Measurements from ENCODE around the gene ARHGAP24.

Gene ARHGAP24

DNA sequence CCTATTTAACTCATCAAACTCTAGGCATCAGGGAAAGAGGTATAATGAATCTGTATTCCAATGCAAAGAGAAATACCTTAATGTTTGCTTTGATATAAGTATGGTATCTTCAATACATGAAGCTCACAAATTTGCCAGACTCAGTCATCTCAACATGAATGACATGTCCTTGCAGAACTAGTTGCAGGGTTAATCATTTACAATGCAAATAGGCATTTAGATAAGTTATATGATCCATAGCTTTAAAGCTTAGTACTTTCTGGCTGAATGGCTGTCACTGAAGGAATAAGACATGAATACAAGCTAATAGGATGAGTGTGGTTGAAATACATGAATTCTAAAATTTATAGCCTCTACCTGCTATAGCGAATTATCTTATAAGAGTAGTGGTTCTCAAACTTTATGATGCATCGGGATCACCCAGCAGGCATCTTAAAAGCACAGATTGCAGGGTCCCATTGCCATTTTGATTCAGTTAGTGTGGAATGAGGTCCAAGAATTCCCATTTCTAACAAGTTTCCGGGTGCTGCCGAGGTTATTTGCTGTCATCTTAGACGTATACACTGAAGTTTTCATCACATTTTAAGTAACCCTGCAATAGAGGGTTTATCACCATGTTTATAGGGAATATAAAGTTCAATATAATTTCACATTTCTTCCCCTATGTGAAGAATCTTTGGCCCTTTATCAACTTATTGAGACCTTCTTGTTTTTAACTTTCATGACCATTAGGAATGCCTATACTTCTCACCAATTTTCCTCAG lies 439.2 kb downstream of the ARHGAP24 start:
- TF ChIP-seq, protein P1, sequence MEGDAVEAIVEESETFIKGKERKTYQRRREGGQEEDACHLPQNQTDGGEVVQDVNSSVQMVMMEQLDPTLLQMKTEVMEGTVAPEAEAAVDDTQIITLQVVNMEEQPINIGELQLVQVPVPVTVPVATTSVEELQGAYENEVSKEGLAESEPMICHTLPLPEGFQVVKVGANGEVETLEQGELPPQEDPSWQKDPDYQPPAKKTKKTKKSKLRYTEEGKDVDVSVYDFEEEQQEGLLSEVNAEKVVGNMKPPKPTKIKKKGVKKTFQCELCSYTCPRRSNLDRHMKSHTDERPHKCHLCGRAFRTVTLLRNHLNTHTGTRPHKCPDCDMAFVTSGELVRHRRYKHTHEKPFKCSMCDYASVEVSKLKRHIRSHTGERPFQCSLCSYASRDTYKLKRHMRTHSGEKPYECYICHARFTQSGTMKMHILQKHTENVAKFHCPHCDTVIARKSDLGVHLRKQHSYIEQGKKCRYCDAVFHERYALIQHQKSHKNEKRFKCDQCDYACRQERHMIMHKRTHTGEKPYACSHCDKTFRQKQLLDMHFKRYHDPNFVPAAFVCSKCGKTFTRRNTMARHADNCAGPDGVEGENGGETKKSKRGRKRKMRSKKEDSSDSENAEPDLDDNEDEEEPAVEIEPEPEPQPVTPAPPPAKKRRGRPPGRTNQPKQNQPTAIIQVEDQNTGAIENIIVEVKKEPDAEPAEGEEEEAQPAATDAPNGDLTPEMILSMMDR (IDR thresholded peaks at IDR 0.05) = no peak

DNA sequence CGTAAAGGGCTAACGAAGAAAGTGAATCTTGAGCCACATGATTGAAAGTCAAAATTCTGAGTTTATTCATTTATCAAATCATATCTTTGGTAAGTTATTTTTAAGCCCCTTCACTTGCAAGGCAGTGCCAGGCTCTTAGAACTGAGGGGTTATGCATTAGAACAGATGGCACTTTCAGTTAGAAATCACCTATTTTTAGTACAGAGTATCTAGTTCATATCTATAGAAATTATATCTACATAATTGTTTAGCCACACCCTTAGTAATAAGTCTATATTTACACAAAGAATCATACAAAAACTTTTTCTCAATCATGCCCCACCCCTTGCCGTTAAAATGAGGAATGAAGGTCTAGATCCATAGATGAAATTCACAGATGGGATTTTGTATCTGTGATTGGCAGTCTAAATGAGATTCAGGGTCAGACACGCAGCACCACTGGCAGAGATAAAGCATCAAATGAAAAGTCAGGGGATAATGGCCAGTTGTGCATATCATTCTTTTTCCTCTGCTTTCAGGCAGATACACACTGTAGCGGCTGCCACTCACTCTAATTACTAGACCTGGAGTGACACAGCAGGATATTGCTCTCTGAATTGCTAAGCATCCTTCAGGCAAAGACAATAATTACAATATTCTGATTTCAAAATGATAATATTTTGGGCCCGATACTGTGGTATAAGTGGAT lies 444.4 kb downstream of the ARHGAP24 start:
- TF ChIP-seq, protein P1 (IDR thresholded peaks at IDR 0.05) = no peak

DNA sequence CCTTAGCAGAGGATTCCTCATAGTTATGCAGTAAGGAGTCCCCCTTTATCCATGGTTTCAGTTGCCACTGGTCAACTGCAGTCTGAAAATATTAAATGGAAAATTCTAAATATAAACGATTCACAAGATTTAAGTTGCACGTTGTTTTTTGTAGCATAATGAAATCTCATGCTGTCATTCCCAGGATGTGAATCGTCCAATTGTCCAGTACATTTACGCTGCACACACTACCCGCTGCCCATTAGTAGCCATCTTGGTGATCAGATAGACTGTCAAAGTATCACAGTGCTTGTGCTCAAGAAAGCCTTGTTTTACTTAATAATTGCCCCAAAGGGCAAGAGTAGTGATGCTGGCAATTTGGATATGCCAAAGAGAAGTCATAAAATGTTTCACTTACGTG lies 450.1 kb downstream of the ARHGAP24 start:
- TF ChIP-seq, protein P1 (IDR thresholded peaks at IDR 0.05) = no peak

DNA sequence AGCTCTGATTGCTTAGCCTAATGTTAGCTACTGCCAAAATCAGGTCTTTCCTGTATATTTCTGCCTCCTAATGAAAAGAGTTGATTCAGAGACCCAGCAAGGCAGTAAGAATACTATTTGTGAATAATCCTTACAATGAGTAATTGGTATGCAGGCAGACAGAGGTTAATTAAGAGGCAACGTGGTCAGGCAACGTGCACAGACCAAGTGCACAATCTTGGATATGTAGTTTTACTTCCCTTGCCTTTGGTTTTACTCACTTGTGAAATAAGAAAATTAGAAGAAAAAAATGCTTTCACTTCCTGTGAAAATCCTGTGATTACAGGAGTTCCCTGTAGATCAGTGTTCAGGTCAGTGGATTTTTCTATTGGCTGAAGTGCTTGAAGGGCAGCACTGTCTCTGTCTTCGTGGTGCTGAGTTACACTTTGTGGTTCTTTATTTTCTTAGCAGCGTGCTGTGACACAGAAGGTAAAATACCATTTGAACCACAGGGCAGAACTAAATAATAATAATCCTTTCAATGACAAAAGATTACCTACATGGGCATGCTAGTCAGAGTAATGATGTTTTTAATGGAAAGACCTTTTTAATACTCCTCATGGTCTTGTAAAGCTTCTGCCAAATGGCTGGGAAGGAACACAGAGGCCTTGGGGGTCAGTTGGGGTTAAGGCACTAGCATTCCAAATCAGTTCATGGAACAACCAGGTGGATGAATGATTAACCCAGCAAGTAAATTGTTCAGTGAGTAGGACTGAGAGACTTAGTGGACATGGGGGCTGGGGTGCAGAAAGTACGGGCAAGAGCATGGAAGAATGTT lies 454.0 kb downstream of the ARHGAP24 start:
- TF ChIP-seq, protein P1 (IDR thresholded peaks at IDR 0.05) = no peak

DNA sequence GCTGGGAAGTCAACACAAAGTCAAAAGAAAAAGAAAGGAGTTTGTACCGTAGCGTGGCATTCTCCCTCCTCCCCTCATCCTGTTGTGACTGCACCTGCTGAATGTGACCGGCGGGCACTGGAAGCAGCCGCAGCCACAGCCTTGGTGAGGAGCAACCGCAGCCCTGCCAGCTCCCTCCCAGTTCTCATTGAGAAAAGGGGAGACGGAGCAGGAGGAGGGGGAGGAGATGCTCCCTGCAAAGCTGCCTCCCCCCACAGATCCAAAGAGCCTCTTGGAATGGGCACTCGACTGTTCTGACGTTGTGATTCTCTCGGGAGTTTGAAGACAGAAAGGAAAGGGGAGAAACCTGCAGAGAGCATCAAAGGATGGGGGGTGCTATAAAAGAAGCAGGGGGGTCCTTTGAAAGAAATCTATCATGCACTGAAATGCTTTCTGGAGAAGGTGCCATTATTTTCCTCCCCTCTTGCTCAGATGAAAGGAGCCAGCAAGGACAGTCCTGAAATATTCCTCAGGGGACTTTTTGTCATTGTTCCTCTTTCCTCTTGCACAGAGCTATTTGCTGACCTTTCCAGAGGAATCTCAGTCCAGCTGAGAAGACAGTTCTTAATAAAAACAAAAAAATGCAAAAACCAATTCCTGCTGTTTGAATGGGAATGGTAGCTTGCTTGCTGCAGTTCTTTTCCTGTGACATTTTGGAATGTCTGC lies 455.2 kb downstream of the ARHGAP24 start:
- TF ChIP-seq, protein P1 (IDR thresholded peaks at IDR 0.05) = no peak

DNA sequence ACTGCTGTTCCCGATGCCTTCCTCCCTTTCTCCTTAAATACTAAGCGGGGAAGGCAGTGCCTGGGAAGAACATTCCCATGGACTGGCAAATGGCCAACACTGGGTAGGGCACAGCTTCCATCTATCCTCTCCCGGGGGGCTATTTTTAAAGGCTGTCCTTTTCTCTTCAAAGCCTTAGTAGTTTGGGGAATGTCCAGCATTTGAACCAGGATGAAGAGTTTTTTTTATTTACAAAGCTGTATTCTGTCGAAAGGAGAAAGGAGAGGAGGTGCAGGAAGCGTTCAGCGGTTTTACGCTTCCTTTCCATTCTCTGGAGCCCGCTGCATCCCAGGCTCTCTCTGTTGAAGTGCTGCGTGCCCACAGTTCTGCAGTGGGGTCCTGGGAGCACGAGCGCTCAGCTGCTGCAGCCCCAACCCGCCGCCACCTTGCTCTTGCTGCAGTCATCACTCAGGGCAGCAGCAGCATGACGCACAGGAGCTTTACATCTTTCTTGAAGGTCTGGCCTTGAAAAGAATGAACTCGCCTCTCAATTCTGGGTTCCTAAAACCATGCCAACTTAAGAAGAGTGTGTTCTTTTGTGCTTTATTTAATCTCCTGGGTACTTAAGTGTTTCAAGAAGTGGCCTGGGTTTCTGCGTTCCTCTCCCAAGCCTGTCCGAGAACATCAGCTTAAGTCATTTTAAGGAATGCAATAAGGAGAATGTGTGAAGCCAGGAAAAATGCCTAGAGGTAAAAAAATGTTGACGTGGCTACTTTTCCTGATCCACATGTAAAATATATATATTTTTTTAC lies 457.7 kb downstream of the ARHGAP24 start:
- TF ChIP-seq, protein P1 (IDR thresholded peaks at IDR 0.05) = no peak

Measured in LNCAP (cell line).